SHP77 treated with DMSO at 0.1 percent for 48 hours (cell line): ENCODE measurements around the gene GALNT18.

Experiments used
- DNase-seq: peaks from one replicate; lab custom pipeline; 2025; lab: John Stamatoyannopoulos, UW

The GALNT18 gene

DNA sequence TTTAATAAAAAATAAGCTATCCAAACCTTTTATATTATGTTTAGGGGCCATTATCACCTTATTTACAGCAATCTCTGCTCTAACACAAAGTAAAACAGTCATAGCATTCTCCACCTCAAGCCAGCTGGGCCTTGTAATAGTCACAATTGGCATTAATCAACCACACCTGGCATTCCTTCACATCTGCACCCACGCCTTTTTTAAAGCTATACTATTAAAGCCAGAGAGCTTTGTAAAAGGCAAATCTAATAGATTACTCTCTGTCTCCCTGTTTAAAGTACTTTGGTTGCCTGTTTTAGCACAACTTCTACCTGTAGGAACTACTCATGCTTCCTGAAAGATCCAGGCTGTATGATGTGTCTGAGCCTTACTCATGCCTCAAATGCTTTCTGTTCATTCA is 381.8 kb downstream of the GALNT18 start:
- DNase-seq: no peak

DNA sequence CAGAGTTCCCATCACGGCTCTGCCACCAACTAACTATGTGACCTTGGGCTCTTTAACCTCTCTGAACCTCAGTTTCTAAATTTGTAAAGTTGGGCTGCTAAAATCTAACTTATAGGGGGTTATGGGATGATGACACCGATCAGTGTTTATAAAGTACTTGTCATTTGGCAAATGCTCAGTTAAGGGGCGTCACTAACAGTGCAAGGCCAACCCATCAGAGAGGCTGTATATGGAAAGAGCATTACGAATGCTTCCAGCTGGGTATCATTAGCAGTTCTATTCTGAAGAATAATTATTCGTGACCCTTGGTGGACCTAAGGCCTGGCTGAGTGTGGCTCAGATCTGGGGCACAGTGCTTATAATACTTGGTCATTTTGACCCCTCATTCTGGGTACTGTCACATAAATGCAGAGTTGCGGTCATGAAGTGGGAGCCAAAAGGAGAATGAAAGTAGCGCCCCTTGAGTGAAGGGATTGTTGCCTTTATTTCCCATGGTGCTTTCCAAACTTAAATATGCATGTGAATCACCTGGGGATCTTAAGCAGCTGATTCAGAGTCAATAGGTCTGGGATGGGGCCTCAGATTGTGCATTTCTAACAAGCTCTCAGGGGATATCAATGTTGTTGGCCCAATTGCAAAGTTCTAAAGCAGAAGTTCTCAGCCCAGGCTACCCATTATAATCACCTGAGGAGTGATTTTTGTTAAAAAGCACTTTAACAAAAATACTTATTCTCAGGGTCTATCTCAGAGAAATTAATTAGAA is 384.6 kb downstream of the GALNT18 start:
- no peak for DNase-seq

DNA sequence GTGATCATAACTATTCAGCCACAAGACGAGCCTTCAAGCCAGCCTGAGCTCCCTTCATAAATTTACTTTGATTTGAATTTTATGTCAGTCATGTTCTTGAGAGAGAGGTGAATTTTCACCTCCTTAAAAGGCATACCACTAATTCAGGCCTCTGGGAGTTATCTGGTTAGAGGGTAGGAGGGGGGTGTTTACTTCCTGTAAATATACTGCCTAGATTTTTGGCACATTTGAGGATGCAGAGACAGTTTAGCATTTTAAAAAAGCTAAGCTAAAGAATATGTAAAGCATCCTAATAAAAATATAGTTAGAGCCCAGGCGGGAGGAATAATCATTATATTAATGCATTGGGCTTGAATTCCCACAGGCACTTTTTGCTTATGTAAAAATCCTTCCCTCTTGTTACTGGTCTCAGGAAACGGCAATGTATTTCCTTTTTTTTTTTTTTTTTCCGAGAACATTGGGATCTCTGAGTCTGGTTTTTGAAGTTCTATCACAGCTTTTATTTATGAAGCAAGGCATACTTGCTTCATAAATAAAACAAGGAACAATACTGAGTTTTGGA is 385.2 kb downstream of the GALNT18 start:
- DNase-seq: no peak

DNA sequence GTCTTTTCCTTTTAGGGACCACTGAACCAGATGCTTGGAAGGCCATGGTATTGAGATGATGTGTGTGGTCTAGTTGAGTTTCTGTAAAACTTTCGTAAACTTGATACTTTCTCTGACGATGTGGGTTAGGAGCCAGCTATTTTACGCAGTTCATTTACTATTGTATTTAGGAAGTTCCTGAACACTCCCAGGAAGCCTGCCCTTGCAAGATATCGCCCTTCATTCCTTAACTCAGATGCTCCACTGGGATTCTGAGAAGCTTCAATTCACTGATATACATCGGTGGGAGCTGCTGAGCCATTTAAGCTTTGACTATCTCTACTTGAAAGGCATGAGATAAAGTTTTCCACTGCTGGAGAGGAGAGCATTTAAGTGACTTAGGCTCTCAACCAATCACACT is 390.0 kb downstream of the GALNT18 start:
- DNase-seq: no peak

DNA sequence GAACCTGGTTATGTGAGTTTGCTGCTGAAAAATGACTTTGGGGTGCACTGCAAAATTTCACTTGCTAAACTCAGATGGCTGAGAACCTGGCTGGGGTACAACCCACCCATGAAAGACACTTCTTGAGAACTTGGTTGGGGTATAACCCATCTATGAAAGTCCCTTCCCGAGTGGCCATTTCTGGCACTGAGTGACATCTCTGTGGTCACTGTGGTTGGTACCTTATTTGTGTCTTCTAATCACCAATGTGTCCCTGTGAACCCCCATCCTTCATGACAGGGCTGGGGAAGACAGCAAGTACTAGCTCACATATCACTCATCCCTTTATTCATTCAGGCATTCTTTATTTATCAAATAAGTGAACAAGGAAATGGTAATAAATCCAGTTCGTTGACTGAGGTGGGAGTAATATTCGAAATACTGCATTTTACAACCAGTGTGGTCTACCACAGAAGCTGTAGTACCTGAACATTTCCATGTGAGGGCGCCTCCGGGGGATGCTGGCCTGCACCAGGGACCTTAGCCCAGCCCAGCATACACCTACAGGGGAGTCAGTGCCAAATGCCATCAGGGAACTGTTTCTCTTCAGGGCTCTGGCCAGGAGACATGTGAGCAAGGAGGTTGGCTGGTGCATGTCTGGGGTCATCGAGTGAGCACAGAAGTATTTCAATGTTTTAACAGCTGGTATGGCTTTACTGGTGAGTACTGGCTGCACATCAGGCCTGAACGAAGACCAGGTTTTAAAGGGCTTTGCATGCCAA is 390.8 kb downstream of the GALNT18 start:
- DNase-seq: no peak

DNA sequence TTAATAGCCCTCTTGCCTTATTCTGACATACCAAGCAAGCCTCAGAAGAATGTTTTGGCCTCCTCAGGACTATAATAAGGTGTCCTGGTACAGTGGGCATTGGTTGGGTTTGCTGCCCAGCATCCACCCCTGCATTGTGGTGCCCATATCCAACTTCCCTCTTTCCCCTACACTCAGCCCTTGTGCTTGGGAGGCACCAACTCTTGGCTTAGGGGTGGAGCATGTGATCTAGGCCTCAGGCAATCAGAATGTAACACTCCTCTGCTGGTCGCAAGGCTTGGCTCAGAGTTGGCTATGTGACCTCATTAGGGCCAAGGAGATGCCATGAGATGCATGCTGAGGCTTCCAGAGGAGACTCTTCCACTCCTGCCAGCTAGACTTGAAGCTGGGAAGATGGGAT is 391.7 kb downstream of the GALNT18 start:
- DNase-seq: no peak

DNA sequence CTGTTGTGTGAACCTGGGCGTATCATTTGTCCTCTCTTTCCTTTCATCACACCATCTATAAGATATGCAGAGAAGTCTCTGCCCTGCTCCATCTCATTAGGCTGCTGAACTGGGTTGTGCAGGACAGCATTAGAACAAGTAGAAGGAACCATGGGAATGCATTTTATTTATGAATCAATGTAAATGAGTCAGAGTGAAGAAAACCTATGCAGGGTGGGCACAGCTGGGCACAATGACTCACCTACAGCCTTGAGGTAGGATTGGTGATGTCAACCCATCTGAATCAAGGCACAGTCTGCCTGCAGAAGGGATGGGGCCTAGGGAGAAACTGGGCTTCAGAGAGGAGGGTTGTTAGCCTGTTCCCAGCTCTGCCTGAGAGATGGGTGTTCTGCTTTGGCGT is 392.2 kb downstream of the GALNT18 start:
- no peak for DNase-seq

DNA sequence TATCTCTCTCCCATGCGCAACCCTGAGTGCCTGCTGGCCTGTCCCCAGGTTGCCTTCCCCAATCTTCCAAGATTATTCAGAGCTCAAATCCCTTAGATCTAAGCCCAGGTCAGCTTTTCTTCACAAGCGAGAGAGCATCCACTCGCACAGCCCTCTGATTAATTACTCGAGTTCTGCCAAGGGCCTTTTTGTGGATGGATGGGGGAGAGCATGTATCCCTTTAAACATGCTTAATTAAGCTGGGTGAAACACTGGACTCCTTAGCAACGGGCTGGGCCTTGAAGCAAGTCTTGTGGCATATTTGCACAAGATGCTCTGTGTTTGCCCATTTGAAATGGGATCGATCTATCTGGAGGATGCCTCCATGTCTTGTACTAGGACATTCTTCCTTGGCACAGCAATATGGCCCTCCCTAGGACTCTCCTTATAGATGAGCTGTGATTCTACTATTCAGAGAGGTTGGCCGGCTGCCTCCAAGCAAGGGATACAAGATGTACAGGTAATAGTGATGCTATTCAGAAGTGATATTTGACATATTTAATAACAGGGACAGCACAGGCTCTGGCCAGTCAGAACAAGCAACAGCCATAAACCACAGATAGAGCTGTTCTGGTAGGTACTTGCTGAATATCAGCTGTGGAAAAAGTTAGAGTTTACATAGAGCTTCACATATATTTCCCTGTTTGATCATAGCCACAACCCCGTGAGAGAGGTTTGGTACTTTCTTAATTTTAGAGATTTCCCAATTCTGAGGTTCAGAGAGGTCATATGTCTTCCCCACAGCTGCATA is 394.3 kb downstream of the GALNT18 start:
- no peak for DNase-seq
